HG03280 (cell line): ENCODE results near the gene C1orf210.

Experiments
- ATAC-seq: cut with Tn5 transposase; IDR thresholded peaks from one replicate; pipeline ENCODE4 v1.9.1; 2021; ENCODE audit warnings: mild to moderate bottlenecking, moderate library complexity; ENCODE audit not compliant: unreplicated experiment

The C1orf210 gene

DNA sequence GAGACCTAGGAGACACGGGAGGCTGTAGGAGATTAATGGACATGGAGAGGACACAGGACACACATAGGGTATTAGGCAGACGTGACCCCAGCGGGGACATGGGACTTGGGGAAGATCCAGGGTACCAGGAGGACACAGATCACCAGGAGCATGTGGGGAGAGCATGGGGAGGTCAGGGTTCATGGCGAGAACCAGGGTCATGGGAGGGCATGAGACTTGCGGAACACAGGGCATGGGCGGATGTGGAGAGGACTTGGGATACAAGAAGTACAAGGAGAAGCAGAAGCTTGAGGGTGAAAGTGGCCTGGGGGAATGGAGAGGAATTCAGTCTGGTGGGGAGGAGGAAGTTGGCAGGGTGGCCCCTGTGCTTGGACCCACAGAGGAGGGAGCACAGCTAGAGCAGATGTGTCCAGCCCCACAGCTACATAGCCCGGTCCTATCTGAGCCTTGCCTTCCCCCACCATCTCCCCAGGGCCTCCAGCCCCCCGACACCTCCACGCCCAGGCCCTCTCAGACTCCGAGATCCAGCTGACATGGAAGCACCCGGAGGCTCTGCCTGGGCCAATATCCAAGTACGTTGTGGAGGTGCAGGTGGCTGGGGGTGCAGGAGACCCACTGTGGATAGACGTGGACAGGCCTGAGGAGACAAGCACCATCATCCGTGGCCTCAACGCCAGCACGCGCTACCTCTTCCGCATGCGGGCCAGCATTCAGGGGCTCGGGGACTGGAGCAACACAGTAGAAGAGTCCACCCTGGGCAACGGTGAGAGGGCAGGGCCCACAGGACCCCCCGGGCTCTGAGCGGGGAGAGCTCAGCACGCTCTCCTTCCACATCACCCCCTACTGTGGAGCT lies 27.5 kb upstream of the C1orf210 start:
- no peak for ATAC-seq

GRCh38 chr1:43312212-43312623 lies 26.8 kb upstream of the C1orf210 start:
- no peak for ATAC-seq

DNA sequence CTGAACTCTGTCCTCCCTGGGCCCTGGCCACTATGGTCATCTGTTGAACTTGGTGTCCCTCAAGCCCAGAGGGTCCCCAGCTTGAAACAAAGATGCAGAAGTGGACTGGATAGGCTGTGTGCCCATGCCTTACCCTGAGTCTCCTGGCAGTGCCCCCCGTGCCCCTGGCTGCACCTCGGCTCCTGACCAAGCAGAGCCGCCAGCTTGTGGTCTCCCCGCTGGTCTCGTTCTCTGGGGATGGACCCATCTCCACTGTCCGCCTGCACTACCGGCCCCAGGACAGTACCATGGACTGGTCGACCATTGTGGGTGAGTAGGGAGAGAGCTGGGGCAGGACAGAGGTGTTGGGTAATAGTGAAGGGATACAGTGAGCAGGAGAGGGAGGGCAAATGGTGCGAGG lies 26.1 kb upstream of the C1orf210 start:
- no peak for ATAC-seq

DNA sequence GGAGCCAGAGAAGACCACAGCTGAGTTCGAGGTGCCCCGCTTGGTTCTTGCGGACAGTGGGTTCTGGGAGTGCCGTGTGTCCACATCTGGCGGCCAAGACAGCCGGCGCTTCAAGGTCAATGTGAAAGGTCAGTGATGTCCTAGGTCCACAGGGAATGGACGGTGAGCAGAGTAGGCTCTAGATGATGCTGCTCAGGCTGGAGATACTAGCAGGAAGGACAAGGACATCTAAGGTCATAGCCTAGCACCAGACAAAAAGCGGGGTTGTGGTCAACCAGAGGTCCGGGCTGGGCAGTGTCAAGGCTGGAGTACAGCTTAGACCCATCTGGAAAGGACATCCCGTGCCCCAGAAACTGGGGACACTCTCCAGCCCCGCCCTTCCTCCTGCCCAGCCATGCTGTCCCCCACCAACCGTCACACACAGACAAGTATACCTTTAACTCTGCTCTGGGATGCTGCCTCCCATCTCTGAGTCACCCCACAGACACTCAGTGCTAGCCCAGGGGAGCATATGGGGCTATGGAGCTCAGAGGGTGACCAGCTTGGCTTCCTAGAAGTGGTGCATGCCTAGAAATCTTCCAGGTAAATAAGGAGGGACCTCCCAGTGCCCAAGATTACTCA lies 24.1 kb upstream of the C1orf210 start:
- ATAC-seq: no peak

DNA sequence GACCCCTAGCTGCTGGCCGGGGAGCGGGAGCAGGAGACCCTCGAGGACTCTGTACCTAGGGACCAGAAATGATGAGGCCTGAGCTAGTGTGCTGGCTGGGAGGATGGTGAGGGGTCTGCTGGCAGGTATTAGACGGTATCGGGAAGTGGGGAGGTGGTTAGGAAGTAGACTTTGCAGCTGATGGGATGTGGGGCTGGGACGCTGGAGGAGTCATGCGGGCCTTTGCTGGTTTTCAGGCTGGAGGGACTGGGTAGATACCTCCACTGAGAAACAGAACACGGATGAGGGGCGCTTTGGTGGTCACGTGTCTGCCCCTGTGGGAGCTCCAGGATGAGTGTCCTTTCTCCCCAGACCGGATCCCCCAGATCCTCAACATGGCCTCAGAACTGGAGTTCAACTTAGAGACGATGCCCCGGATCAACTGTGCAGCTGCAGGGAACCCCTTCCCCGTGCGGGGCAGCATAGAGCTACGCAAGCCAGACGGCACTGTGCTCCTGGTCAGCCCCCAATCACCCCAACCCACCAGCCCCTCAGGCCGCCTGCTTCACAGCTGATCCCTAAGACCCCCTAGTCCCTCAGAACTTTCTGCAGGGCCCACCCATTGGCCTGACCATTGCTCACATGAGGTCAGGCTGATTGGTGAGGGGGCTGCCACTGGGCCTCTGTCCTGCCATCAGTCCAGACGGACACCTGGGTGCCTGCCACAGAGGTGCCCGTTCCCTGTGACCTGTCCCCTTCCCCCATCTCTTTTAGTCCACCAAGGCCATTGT lies 23.4 kb upstream of the C1orf210 start:
- ATAC-seq: no peak

DNA sequence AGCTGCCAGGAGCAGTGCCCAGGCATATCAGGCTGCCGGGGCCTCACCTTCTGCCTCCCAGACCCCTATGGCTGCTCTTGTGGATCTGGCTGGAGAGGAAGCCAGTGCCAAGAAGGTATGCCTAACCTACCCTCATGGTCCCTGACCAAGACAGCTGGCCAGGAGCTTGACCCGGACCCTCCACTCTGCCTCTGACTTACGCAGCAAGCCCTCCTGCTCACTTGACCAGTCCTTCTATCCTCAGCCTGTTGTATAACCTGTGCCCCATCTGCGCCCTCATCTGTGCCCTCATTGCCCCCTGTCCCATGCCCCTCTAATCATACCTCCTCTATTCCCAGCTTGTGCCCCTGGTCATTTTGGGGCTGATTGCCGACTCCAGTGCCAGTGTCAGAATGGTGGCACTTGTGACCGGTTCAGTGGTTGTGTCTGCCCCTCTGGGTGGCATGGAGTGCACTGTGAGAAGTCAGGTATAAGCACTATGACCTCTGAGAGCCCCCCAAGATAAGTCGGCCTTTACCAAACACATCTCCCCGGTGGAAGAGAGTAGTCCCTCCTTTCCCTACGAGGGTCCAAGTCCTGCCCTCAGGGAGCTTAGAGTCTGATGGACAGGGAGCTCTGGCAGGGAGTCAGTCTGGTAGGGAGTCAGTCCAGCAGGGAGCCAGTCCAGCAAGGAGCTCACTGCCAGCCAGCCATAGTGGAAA lies 22.2 kb upstream of the C1orf210 start:
- no peak for ATAC-seq

DNA sequence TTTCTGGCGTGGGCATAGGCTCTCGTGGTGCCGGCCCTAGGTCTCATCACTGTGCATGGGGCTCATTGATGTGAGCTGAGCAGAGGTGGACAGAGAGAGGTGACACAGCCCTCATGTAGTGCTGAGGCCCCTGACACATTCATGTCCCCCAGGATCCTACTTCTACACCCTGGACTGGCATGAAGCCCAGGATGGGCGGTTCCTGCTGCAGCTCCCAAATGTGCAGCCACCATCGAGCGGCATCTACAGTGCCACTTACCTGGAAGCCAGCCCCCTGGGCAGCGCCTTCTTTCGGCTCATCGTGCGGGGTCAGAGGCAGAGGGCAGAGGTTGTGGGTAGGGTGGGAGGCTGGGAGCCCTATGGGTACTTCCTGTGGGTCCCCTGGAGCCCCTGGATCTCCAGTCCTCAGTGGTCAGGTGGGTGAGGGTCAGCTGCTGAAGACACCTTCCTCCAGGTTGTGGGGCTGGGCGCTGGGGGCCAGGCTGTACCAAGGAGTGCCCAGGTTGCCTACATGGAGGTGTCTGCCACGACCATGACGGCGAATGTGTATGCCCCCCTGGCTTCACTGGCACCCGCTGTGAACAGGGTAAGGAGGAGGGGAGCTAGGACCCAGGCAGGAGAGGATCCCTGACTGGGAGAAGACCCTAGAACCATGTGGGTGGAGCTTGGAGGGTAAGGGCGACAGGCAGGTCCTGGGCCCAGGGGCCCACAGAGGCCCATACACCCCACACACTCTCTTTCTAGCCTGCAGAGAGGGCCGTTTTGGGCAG lies 21.5 kb upstream of the C1orf210 start:
- ATAC-seq: no peak

DNA sequence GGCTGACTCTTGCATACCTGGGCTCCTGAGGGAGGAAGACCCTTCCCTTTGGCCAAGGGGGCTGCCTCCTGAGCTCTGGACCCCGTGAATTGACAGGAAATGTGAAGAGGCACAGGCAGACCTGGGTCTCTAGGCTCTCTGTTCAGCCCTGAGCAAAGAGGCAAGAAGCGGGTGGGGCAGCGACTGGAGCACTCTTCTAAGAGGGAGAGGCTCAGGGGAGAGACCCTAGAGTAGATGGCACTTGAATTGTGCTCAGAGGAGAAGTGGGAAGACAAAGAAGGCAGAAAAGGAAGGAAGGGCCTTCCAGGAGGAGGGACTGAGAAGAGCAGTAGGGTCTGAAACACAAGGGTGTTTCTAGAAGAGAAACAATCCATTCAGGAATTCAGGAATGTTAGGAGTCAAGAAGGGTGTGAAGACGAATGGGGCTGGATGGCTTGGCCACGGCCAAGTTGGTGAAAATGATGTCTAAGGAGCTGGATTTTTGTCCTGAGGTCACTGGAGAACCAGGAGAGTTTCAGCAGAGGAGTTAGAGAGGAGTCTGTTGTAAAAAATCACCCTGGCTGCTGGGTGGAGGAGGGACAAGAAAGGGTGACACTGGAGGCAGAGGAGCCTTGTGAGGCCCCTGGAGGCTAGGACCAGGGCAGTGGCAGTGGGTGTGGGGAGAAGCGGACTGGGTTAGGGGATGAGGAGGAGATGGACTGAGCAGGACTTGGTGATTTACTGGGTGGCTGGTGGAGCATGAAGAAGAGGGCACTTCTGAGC lies 20.7 kb upstream of the C1orf210 start:
- ATAC-seq: no peak

- ATAC-seq: no peak
Observed at GRCh38 chr1:43305461-43305860, 20.1 kb upstream of the C1orf210 start.

DNA sequence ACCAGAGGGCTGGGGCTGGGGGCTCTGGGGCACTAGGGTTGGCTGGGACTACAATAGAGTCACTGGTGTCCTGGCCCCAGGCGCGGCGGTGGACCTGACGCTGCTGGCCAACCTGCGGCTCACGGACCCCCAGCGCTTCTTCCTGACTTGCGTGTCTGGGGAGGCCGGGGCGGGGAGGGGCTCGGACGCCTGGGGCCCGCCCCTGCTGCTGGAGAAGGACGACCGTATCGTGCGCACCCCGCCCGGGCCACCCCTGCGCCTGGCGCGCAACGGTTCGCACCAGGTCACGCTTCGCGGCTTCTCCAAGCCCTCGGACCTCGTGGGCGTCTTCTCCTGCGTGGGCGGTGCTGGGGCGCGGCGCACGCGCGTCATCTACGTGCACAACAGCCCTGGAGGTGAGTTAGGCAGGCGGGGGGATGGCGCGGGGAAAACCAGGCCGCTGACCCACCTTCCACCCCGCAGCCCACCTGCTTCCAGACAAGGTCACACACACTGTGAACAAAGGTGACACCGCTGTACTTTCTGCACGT lies 19.5 kb upstream of the C1orf210 start:
- no peak for ATAC-seq

DNA sequence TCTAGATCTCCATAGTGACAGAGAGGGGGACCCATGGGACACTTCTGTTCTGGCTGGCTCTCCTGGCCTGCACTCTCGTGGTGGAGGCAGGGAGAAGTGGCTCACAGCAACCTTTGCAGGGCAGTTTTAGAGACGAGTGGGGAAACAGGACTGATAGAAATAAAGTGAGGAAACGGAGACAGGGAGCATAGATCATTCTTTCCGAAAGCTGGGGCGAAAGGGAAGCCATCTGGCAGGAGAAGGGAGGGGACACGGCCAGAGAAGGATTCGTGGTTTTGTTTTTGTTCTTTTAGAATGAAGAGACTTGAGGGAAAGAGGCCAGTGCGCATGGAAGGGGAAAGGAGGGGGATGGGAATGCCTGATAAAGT lies 18.9 kb upstream of the C1orf210 start:
- no peak for ATAC-seq

GRCh38 chr1:43303471-43304313 lies 18.3 kb upstream of the C1orf210 start:
- no peak for ATAC-seq

GRCh38 chr1:43302721-43303470 lies 17.5 kb upstream of the C1orf210 start:
- ATAC-seq: no peak

DNA sequence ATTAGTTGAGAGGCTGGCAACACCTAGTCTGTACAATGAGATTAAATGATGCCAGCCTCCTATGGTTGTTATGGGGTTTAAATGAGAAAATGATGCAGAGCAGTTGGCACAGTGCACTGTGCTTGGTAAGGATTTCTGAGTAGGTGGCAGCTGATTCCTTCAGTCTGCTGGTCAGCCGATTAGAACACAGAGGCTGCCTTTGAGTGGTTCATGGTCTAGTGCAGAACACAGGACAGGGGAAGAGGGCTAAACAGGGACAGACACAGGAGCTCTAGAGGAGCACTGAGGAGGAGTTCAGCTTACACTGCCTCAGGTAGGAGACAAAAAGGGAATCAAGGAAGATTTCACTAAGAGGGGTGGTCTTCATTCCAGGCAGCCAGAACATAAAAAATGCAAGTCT lies 16.8 kb upstream of the C1orf210 start:
- no peak for ATAC-seq

- no peak for ATAC-seq
Observed at GRCh38 chr1:43300378-43301094, 15.2 kb upstream of the C1orf210 start, which contains the start of gene TIE1. Gene TIE1 (plus strand): TSS chr1:43300982. CDS start chr1:43301072, 90 bp downstream.

- no peak for ATAC-seq
Observed at GRCh38 chr1:43299101-43299500, 13.7 kb upstream of the C1orf210 start.

- ATAC-seq: no peak
Observed at GRCh38 chr1:43298055-43298454, 12.7 kb upstream of the C1orf210 start.
